Rectal smooth muscle tissue (tissue), 1 donor: ENCODE results near the gene CCN2.
A peak's percentile ranks its signal among the peaks of the same experiment; 100 is the strongest.

Source experiments
- H3K27ac ChIP-seq: one replicate; pipeline ENCODE4 v1.7.0; 2013; ENCODE audit warnings: low read depth, low read length, inconsistent platforms
- H3K27me3 ChIP-seq: one replicate; pipeline ENCODE4 v1.7.0; 2013; ENCODE audit warnings: low read length; ENCODE audit not compliant: control insufficient read depth, insufficient read depth
- H3K36me3 ChIP-seq: one replicate; pipeline ENCODE4 v1.7.0; 2013; ENCODE audit warnings: low read length; ENCODE audit not compliant: control insufficient read depth, insufficient read depth
- H3K4me1 ChIP-seq: one replicate; pipeline ENCODE4 v1.7.0; 2013; ENCODE audit warnings: low read length; ENCODE audit not compliant: control insufficient read depth, insufficient read depth
- H3K4me3 ChIP-seq: one replicate; pipeline ENCODE4 v1.7.0; 2013; ENCODE audit warnings: low read length
- H3K9ac ChIP-seq: one replicate; pipeline ENCODE4 v1.7.0; 2013; ENCODE audit warnings: low read length

CCN2 gene

DNA sequence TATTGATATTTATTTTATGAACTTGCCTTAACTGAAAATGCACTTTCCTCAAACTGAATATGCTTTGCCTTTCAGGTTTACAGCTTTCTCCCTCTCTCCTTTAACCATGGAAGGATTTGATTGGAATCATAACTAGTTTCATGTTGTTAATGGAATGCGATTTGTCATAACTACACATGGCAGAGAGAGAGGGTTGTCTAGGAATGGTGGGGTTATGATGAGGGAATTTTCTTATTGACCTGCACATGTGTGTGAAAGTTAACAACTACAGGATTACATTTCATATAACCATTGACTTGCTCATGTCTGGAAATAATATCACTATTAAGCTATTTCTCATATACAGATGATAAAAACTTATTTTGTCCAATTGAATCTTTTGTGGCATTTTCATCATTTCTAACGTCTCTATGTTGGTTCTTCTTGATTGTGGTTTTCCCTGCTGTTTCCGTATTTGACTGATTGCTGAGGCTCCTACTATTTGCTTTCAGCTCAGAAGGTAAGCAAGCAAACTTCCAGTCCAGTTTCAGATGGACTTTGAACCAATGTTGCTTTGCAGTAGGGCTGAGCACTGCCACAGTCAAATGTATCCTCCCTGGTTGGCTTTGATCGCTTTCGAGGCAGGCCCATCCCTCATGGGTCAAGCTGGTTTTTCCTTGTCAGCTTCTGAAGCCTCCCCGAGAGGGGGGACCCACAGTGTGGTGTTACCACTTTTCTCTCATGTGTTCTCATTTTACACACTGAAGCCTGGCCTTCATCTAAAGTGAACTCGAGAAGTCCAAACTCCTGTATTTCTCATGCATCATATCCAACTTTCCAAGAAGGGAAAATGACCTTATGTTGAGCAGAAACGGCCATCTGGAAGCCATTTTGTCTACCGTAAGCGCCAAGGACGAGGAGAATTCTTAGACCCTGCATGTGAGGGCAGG is 7.6 kb upstream of the CCN2 start:
- H3K27ac ChIP-seq, result no peak overlapping the region
- H3K9ac ChIP-seq, result no peak overlapping the region
- H3K27me3 ChIP-seq, result no peaks in the 10 kb centered on the region
- no peaks in the 10 kb centered on the region for H3K36me3 ChIP-seq
- peaks cover 6% of the 10 kb centered on the region for H3K4me1 ChIP-seq
- no peak overlapping the region for H3K4me3 ChIP-seq

DNA sequence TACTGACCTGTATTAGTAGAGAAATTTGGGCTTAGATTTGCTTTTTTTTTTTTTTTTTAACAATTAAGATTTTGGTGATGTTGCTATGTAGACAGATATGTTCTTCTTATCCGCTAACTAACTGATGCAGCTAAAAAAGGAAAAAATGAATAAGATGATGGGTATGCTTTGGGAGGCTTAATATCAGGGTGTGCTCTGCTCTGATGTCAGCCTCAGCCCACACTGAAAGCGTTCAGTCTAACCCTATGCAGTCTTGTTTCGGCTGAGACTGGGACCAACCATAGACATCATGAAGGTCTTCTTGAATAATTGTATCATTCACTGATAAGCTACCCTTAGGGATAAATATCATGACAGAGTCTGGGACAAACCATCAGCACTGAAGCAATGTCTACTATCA is 6.9 kb upstream of the CCN2 start:
- no peaks in the 10 kb centered on the region for H3K27me3 ChIP-seq
- no peaks in the 10 kb centered on the region for H3K36me3 ChIP-seq
- peaks cover 7% of the 10 kb centered on the region for H3K4me1 ChIP-seq
- no peak overlapping the region for H3K27ac ChIP-seq
- H3K9ac ChIP-seq, result no peak overlapping the region
- no peak overlapping the region for H3K4me3 ChIP-seq

DNA sequence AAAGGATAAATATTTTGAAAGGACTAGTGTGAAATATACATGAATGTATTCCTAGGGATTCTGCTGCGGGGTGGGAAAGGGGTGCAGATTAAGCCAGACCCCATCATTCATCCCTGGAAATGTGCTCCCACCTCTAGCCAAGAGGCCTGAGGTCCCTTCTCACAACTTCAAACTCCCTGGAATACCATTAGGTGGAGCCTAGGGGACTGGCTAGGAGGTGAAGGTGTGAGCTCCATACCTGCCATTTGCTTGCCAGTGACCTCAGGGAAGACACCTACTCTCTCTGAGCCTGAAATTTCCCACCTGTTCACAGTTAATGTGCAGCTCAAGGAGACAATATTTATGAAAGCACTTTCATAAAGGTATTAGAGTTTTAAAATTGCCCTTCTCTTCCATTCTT is 4.7 kb upstream of the CCN2 start:
- H3K4me1 ChIP-seq, result peaks cover 10% of the 10 kb centered on the region
- H3K27ac ChIP-seq, result no peak overlapping the region
- H3K4me3 ChIP-seq, result no peak overlapping the region
- H3K27me3 ChIP-seq, result no peaks in the 10 kb centered on the region
- no peak overlapping the region for H3K9ac ChIP-seq
- no peaks in the 10 kb centered on the region for H3K36me3 ChIP-seq

DNA sequence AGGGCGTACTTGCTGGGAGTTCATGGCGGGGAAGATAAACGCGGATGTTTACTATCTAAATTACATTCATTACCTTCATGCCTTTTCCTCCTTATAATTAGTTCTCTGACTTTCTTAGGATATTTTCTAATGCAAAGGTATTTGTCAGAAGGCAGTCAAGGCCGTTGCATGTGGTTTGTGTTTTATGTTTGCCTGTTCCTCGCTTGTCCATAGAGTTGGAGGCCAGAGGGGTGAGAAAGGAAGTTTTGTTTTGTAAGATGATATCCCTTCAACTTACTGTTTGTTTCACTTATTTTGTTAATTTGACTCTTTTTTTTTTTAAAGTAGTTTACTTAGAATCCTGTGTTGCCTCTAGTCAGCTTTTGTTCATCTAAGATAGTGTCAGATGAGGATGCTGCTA is 4.0 kb upstream of the CCN2 start:
- Histone ChIP-seq H3K36me3 (no peaks in the 10 kb centered on the region), H3K9ac (no peak overlapping the region), H3K27me3 (no peaks in the 10 kb centered on the region), H3K4me3 (no peak overlapping the region), H3K27ac (peak overlapping the region; percentile 19), H3K4me1 (peaks cover 10% of the 10 kb centered on the region)

DNA sequence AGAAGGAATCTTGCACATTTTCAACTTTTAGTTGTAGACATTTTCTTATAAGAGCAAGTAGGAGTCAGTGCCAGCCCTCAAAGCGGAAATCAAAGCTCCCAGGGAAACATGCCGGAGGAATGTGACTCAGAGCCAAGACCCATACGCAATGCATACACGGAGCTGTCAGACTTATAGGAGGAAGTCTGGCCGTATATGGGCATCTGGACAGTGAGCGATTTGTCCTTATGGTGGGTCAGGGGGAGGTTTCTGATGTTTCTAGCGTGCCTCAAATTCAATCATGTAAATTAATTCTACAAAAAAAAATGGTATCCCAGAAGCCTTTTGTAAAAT is 3.6 kb upstream of the CCN2 start:
- Histone ChIP-seq H3K36me3 (no peaks in the 10 kb centered on the region), H3K27me3 (no peaks in the 10 kb centered on the region), H3K4me1 (peaks cover 10% of the 10 kb centered on the region), H3K9ac (no peak overlapping the region), H3K4me3 (no peak overlapping the region), H3K27ac (no peak overlapping the region)

DNA sequence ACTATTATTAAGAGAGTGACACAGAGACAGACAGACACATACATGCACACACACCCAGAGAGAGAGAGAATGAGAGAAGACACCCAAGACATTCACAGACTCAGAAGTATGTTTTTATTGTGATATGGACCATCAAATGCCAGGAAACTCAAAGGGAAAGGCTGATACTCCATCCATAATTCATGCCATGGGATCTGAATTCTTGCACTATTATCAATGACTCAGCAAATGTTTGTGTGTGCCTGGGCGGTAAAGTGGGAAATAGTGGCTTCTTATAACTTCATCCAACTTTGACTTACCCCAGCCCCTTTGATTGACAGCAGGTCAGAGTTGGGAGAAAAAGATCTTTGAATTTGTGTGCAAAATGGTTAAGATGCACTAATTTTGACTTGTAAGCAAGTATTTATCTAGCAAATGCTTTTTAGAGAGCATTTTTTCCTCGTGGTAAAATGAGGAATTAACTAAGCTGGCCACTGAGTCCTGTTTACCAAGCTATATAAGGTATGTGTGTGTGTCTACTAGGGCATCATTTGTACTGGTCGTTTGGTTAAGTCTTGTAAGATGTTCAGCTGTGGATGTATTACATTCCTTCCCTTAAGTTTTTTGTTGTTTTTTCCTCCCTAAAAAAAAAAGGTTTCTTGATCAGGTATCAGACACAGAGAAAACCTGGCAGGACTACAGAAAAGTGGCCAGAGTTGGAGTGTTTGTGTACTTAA is 3.0 kb upstream of the CCN2 start:
- Histone ChIP-seq H3K9ac (no peak overlapping the region), H3K4me3 (no peak overlapping the region), H3K27ac (no peak overlapping the region)

DNA sequence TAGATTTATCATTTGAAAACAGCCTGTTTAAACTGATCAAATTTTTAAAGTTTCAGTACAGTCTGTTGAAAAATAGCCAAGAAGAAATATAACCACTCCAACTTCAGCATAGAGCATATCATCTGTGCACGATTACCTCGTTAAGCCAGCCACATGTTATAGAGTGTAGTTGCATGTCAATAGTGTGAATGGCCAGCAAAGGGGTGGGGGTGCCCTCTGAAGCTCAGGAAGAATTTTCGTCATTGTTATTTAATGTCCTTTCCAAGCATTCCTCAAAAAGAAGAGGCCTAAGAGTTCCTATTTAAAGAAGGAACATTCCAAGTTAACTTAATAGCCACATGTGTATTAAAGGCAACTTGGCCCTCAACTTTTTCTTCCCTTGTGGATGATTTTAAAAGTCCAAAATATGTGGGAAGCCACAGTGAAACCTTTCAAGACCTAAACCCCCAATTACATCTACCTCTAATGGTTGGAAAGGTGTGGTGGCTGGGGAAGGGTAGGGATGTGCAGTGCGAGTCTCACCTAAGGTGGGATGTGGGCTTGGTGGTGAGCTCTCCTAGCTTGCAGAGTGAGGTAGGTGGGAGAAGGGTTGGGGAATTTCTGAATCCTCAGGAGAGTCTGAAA is 1.8 kb upstream of the CCN2 start:
- Histone ChIP-seq H3K4me3 (no peak overlapping the region), H3K9ac (no peak overlapping the region), H3K27me3 (no peaks in the 10 kb centered on the region), H3K36me3 (no peaks in the 10 kb centered on the region), H3K4me1 (peaks cover 14% of the 10 kb centered on the region), H3K27ac (no peak overlapping the region)

More for the DNA sequence above, 3.0 kb upstream of the CCN2 start:
- Histone ChIP-seq H3K27me3 (no peaks in the 10 kb centered on the region), H3K4me1 (peaks cover 11% of the 10 kb centered on the region), H3K36me3 (no peaks in the 10 kb centered on the region)

DNA sequence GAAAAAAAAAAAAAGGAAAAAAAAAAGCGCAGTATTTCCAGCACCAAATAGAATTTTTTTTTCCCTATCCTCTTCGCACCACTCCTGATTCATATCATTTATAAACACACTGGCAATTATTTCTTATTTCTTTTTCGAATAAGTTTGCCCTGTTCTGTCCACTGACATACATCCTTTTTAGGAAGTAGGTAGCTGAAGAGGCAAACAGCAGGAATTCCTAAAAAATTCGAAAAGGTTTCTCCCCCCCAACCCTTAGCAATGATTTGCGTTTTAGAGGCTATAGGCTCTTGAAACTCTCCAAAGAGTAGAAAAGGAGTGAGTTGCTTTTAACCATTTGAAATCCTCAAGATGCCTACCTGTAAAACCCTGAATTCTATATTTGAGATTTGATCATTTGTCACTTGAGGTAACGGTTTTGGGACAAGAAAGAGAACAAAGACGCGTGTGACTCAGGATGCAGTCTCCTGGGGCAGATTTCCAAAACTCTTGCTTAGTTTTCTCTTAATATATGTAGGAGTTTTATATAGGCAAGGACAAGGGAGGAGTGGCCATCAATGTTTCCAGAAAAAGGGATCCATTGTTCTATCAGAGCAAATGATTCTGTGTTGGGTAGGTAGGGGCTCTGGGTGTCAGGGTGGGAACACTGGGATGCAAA is 531 bp upstream of the CCN2 start:
- Histone ChIP-seq H3K4me3 (peak overlapping the region; percentile 84), H3K27me3 (no peaks in the 10 kb centered on the region), H3K27ac (peak overlapping the region; percentile 96), H3K9ac (no peak overlapping the region), H3K4me1 (peaks cover 14% of the 10 kb centered on the region), H3K36me3 (no peaks in the 10 kb centered on the region)

DNA sequence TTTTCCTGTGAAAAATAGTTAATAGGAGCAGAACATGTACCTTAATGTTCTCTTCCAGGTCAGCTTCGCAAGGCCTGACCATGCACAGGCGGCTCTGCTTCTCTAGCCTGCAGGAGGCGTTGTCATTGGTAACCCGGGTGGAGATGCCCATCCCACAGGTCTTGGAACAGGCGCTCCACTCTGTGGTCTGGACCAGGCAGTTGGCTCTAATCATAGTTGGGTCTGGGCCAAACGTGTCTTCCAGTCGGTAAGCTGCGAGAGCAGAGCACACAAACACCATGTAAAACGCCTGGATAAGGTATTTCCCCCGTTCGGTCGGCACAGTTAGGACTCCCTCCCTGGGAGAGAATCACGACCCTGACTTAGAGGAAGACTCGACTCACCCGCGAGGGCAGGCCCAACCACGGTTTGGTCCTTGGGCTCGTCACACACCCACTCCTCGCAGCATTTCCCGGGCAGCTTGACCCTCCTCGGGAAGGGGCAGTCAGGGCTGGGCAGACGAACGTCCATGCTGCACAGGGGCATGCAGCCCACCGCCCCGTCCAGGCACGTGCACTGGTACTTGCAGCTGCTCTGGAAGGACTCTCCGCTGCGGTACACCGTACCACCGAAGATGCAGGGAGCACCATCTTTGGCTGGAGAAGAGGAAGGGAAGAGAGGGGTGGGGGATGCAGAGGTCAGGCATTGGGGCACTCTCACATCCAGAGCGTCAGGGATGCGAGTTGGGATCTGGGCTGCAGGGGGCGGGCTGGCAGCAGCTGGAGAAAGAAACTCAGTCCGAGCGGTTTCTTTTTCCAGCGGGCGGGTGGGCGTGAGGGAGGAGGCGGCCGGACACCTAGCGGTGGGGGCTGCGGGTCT is 1.0 kb downstream of the CCN2 start:
- Histone ChIP-seq H3K4me1 (peaks cover 14% of the 10 kb centered on the region), H3K4me3 (peak overlapping the region; percentile 84), H3K36me3 (no peaks in the 10 kb centered on the region), H3K9ac (no peak overlapping the region), H3K27ac (peak overlapping the region; percentile 96), H3K27me3 (no peaks in the 10 kb centered on the region)

DNA sequence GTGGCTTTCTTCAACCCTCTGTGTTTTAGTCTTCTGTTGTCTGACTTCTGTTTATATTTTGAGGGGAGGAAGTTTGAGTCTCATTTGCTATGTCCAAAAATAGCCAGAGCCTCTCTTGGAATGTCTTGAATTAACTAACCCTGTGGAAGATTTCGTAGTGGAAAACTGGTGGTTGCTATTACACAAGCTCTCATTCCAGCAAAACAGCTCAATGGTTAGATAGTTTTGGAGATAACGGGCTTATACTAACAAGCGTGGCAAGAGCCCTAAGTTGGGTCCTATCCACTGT is 1.6 kb downstream of the CCN2 start:
- Histone ChIP-seq H3K27me3 (no peaks in the 10 kb centered on the region), H3K4me3 (peak overlapping the region; percentile 84), H3K4me1 (peaks cover 12% of the 10 kb centered on the region), H3K27ac (peak overlapping the region; percentile 96), H3K36me3 (no peaks in the 10 kb centered on the region), H3K9ac (no peak overlapping the region)

DNA sequence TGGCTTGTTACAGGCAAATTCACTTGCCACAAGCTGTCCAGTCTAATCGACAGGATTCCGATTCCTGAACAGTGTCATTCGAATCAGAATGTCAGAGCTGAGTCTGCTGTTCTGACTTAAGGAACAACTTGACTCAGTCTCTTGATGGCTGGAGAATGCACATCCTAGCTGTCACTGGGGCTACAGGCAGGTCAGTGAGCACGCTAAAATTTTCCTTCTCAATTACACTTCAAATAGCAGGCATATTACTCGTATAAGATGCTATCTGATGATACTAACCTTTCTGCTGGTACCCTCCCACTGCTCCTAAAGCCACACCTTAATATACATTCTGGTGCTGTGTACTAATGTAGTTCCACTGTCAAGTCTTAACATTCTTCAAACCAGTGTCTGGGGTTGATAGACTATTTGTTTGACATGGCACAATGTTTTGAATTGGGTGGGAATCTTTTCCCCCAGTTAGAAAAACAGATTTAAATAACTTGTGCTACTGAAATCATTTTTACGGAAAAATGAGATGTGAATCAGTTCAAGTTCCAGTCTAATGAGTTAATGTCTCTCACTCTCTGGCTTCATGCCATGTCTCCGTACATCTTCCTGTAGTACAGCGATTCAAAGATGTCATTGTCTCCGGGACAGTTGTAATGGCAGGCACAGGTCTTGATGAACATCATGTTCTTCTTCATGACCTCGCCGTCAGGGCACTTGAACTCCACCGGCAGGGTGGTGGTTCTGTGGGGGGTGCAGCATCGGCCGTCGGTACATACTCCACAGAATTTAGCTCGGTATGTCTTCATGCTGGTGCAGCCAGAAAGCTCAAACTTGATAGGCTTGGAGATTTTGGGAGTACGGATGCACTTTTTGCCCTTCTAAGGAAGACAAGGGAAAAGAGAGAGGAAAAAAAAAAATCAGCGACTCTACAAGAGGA is 2.2 kb downstream of the CCN2 start:
- H3K4me3 ChIP-seq, result peak overlapping the region; percentile 84

More for the DNA sequence above, 2.2 kb downstream of the CCN2 start:
- Histone ChIP-seq H3K27ac (peak overlapping the region; percentile 96), H3K4me1 (peaks cover 9% of the 10 kb centered on the region), H3K36me3 (no peaks in the 10 kb centered on the region), H3K27me3 (no peaks in the 10 kb centered on the region), H3K9ac (no peak overlapping the region)
